Activated naive CD4-positive, alpha-beta T cell treated with anti-CD3 and anti-CD28 coated beads, Interleukin-2, amount 50 U/mL, for 16 hours (primary cell): ENCODE measurements around the gene FOSL1.

ENCODE experiments used
- DNase-seq: peaks from one replicate; pipeline ENCODE4 v3.0.0-alpha.2; 2020

Gene FOSL1

GRCh38 chr11:65900125-65900898 lies at the start of gene FOSL1:
FOSL1 (minus strand) TSS chr11:65900388; CDS start chr11:65900339, 49 bp downstream.
- peak; percentile 95 for DNase-seq

GRCh38 chr11:65947603-65948125 lies 47.5 kb upstream of the FOSL1 start:
- DNase-seq, result no peak

GRCh38 chr11:65947133-65947532 lies 46.9 kb upstream of the FOSL1 start:
- no peak for DNase-seq

- DNase-seq, result no peak
Observed at GRCh38 chr11:65946655-65947054, 46.5 kb upstream of the FOSL1 start.

GRCh38 chr11:65945941-65946558 lies 45.9 kb upstream of the FOSL1 start:
- DNase-seq, result no peak

GRCh38 chr11:65945430-65945911 lies 45.3 kb upstream of the FOSL1 start, which contains the start of gene TSGA10IP:
TSGA10IP (plus strand) TSS chr11:65945480; CDS start chr11:65945676, 196 bp downstream.
- DNase-seq, result no peak

- DNase-seq, result no peak
Observed at GRCh38 chr11:65944767-65945166, 44.6 kb upstream of the FOSL1 start.

GRCh38 chr11:65944191-65944590 lies 44.0 kb upstream of the FOSL1 start:
- DNase-seq, result no peak

- DNase-seq, result no peak
Observed at GRCh38 chr11:65942531-65942930, 42.3 kb upstream of the FOSL1 start.

GRCh38 chr11:65941720-65942310 lies 41.6 kb upstream of the FOSL1 start:
- no peak for DNase-seq

- DNase-seq, result no peak
Observed at GRCh38 chr11:65937766-65938165, 37.6 kb upstream of the FOSL1 start.

- no peak for DNase-seq
Observed at GRCh38 chr11:65934014-65934413, 33.8 kb upstream of the FOSL1 start.

GRCh38 chr11:65932558-65932919 lies 32.4 kb upstream of the FOSL1 start:
- DNase-seq, result no peak

GRCh38 chr11:65931773-65932557 lies 31.8 kb upstream of the FOSL1 start:
- no peak for DNase-seq

GRCh38 chr11:65928667-65929066 lies 28.5 kb upstream of the FOSL1 start:
- DNase-seq, result no peak

GRCh38 chr11:65927904-65928397 lies 27.8 kb upstream of the FOSL1 start:
- DNase-seq, result peak; percentile 73

- DNase-seq, result no peak
Observed at GRCh38 chr11:65925397-65925796, 25.2 kb upstream of the FOSL1 start.

- no peak for DNase-seq
Observed at GRCh38 chr11:65922565-65922964, 22.4 kb upstream of the FOSL1 start.

- no peak for DNase-seq
Observed at GRCh38 chr11:65921876-65922275, 21.7 kb upstream of the FOSL1 start.

- no peak for DNase-seq
Observed at GRCh38 chr11:65921033-65921555, 20.9 kb upstream of the FOSL1 start.

GRCh38 chr11:65920372-65920802 lies 20.2 kb upstream of the FOSL1 start:
- no peak for DNase-seq
